LNCaP clone FGC (cell line): ENCODE results near the gene MED15.

Experiments
- DNase-seq: peaks from one replicate; pipeline ENCODE4 v3.0.0-alpha.2; 2011; ENCODE audit warnings: low read depth
- H3K4me3 ChIP-seq: 2 replicates; pipeline ENCODE4 v1.5.1; 2011; ENCODE audit warnings: mild to moderate bottlenecking, low read depth, low read length, control low read depth
- TF ChIP-seq, protein P1 (sequence below): IDR thresholded peaks from 2 replicates; pipeline ENCODE4 v1.5.1; 2012; ENCODE audit warnings: mild to moderate bottlenecking; ENCODE audit not compliant: control insufficient read depth, insufficient read depth; ENCODE audit errors: extremely low read depth

Gene MED15

DNA sequence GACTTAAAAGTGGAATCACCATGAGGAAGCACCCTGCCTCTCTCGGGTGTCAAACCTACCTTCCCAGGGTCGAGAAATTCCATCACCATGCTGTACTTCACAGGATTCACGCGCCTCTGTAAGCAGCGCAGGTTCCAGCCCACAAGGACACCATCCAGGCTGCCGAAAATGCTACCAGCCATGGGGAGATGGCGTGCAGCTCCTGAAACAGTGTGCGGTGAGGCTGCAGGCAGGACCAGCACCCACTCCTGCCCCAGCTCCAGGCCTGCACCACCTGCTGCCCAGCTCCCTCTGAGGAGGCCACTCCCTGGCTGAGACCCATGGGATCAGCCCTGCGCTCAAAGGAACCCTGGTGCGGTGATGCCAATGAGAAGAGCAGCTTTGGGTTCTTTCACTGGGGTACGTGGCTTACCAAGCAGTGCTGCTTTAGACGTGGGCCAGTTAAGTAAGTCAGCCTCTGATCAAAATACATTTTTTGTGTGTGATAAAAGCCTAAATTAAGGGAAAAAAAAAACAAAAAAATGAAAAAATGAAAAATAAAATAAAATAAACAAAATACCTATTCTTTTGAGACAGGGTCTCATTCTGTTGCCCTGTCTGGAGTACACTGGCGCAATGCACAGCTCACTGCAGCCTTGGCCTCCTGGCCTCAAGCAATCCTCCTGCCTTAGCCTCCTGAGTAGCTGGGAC lies 115.4 kb downstream of the MED15 start:
- TF ChIP-seq, protein P1, sequence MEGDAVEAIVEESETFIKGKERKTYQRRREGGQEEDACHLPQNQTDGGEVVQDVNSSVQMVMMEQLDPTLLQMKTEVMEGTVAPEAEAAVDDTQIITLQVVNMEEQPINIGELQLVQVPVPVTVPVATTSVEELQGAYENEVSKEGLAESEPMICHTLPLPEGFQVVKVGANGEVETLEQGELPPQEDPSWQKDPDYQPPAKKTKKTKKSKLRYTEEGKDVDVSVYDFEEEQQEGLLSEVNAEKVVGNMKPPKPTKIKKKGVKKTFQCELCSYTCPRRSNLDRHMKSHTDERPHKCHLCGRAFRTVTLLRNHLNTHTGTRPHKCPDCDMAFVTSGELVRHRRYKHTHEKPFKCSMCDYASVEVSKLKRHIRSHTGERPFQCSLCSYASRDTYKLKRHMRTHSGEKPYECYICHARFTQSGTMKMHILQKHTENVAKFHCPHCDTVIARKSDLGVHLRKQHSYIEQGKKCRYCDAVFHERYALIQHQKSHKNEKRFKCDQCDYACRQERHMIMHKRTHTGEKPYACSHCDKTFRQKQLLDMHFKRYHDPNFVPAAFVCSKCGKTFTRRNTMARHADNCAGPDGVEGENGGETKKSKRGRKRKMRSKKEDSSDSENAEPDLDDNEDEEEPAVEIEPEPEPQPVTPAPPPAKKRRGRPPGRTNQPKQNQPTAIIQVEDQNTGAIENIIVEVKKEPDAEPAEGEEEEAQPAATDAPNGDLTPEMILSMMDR, result no peak
- DNase-seq, result no peak

DNA sequence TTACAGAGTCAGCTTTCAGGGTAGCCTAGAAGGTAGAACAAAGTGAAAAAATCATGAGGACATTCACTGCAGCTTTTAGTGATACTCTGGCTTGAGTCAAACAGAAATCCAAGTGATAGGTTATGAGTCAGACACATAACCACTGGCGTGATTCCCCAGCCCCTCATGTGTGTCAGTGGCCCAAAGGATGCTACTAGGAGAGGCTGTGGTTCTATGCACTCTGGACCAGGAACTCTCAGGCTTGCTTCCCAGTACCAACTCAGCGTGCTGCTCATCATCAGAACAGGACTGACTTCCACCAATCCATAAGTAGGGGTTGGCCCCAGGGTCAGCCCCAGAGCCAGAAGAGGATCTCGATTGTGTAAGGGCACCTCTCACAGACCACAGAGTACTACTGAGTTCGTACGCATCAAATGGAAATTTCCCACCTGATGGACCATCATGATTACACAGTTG lies 116.8 kb downstream of the MED15 start:
- DNase-seq, result no peak
- TF ChIP-seq, protein P1, result no peak
- H3K4me3 ChIP-seq, result no peak overlapping the region

More for the DNA sequence above, 115.4 kb downstream of the MED15 start:
- H3K4me3 ChIP-seq, result no peak overlapping the region

DNA sequence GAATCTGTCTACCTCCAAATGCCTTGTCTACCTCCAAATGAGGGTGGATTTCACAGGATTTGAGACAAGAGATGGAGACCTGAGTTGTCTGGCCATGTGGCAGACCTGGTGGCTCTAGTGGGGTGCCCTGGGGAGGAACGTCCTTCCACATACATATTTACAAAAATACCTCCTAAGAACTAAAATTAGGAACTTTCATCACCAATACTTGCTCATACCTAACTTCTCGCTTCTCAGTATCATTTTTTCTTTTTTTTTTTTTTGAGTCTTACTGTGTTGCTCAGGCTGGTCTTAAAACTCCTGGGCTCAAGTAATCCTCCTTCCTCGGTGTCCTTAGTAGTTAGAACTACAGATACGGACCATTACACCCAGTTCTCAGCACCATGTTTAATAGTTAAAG lies 117.9 kb downstream of the MED15 start:
- TF ChIP-seq, protein P1, result no peak
- no peak for DNase-seq
- no peak overlapping the region for H3K4me3 ChIP-seq

DNA sequence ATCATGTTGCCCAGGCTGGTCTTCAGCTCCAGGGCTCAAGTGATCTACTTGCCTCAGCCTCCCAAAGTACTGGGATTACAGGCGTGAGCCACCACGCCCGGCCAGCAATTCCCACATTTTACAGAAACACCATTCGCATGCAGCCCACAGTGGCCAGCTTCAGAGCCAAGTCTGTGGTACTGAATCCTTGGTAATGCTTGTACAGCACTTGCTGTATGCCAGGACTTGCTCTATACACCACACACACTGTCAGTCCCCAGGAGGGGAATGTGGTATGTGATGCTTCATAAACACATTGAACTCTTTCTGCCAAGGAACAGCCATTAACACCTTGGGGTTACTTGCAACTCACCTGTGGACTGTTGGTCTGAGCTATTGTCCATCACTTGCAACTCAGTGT lies 119.4 kb downstream of the MED15 start:
- TF ChIP-seq, protein P1, result no peak
- DNase-seq, result no peak
- H3K4me3 ChIP-seq, result no peak overlapping the region

DNA sequence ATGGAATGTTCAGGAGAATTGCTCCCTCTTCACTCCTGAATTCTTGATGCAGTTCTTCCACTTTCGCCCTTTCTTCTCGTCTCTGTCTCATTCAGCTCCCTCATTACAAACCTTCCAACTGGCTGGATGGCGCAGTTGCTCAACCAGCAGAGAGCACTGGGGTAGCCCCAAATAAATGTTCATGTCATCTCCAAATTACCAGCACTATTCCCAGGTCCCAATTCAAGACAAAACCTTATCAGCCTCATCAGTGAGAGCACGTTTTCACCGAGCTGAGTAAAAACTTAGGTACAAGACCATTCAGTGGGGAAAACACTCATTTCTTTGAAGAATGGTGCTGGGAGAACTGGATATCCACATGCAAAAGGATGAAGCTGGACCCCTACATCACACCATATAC lies 120.0 kb downstream of the MED15 start:
- DNase-seq, result no peak
- TF ChIP-seq, protein P1, result no peak
- H3K4me3 ChIP-seq, result no peak overlapping the region

DNA sequence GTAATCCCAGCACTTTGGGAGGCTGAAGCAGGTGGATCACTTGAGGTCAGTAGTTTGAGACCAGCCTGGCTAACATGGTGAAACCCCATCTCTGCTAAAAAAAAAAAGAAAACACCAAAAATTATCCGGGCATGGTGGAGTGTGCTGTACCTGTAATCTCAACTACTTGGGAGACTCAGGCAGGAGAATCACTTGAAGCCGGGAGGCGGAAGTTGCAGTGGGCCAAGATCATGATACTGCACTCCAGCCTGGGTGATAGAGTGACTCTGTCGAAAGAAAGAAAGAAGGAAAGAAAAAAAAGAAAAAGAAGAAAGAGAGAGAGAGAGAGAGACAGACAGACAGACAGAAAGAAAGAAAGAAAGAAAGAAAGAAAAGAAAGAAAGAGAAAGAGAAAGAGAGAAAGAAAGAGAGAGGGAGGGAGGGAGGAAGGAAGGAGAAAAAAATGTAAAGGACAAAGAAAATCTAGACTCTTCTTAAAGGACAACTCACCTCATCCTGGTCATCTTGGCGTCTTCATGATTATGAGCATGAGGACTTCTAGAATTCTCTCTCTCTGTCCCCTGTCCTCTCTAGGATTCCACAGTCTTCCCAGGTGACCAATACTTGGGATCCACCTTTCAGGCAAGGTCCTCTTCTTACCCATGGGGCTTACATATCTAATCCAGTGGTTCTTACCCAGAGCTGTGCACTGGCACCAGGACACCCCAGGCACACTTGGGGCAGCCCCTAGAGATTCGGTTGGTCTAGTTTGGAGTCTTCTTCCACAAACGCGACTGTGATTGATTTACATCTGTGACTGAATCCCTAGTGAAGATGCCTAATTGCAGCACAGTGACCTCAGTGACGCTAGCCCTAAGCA lies 120.9 kb downstream of the MED15 start:
- TF ChIP-seq, protein P1, result no peak
- no peak overlapping the region for H3K4me3 ChIP-seq

DNA sequence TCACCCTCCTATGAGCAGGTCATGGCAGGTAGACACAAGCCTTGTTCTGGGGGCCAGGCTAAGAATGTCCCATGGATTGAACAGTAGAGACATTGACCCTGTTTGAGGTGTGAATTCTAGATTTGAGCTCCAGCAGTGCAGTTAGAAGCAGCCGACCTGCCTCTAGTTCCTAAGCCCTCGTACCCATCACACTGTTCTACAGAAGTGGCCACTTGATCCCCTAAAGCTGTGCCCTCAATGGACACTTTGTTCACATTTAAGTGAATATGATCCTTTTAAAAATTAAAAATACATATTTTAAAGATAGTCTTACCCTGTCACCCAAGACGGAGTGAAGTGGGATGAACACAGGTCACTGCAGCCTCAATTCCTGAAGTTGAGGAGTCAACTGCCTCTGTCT lies 122.0 kb downstream of the MED15 start:
- DNase-seq, result no peak
- TF ChIP-seq, protein P1, result no peak

More for the DNA sequence above, 120.9 kb downstream of the MED15 start:
- no peak for DNase-seq

More for the DNA sequence above, 122.0 kb downstream of the MED15 start:
- H3K4me3 ChIP-seq, result no peak overlapping the region
